GM13976 (cell line): ENCODE measurements around the gene RUNX1.
"Not testable (repeated sequence)": the region's sequence is repeated elsewhere in the genome, so short reads cannot be mapped to it uniquely, and the experiment has no call there.

Experiments used
- DNase-seq: peaks from one replicate; pipeline ENCODE4 v3.0.0; 2012; ENCODE audit warnings: low spot score
- CTCF ChIP-seq: IDR thresholded peaks from 2 replicates; pipeline ENCODE4 v1.5.1; 2012; ENCODE audit warnings: borderline replicate concordance, mild to moderate bottlenecking; ENCODE audit not compliant: insufficient read depth; ENCODE audit errors: extremely low read depth, missing control alignments, control extremely low read depth
- in situ Hi-C: fragments of 300-500 bp; cut with MboI; formaldehyde crosslinking; loops from one replicate; pipeline ENCODE4 v1.12.0; 2022; ENCODE audit warnings: low sequenced_read_pairs, mixed read lengths, inconsistent platforms; ENCODE audit not compliant: unreplicated experiment

RUNX1 gene

GRCh38 chr21:34994766-34995631 lies 54.1 kb downstream of the RUNX1 start:
- DNase-seq, result no peak
- no peak for TF ChIP-seq CTCF
- in situ Hi-C loops, result no loop called here

- DNase-seq, in situ Hi-C loops: not testable (repeated sequence)
These were observed 55.6 kb downstream of the RUNX1 start for GRCh38 chr21:34993521-34993921.

- DNase-seq, result no peak
- in situ Hi-C loops, result no loop called here
- no peak for TF ChIP-seq CTCF
These were observed 56.2 kb downstream of the RUNX1 start for GRCh38 chr21:34992736-34993398.

GRCh38 chr21:34992180-34992579 lies 56.9 kb downstream of the RUNX1 start:
- no peak for TF ChIP-seq CTCF
- in situ Hi-C loops, result no loop called here
- no peak for DNase-seq

- TF ChIP-seq CTCF, result no peak
- in situ Hi-C loops, result no loop called here
- no peak for DNase-seq
These were observed 57.6 kb downstream of the RUNX1 start for GRCh38 chr21:34991366-34991957.

- TF ChIP-seq CTCF, result no peak
- in situ Hi-C loops, result no loop called here
- no peak for DNase-seq
These were observed 58.3 kb downstream of the RUNX1 start for GRCh38 chr21:34990842-34991241.
